Parathyroid adenoma (tissue), 2 donors: ENCODE results near the gene KIF13A.

ENCODE experiments used
- H2AFZ ChIP-seq: fragments of 300-600 bp; sonication (generic); one replicate; pipeline ENCODE4 v1.7.0; 2017; ENCODE audit warnings: antibody characterized with exemption, mild to moderate bottlenecking
- H3K27ac ChIP-seq: fragments of 300-600 bp; sonication (generic); one replicate; pipeline ENCODE4 v1.7.0; 2017
- H3K27me3 ChIP-seq: fragments of 300-600 bp; sonication (generic); one replicate; pipeline ENCODE4 v1.7.0; 2017; ENCODE audit warnings: low read length; ENCODE audit not compliant: control insufficient read depth, insufficient read depth
- H3K36me3 ChIP-seq: fragments of 300-600 bp; sonication (generic); one replicate; pipeline ENCODE4 v1.7.0; 2017; ENCODE audit warnings: low read length; ENCODE audit not compliant: control insufficient read depth, insufficient read depth
- H3K4me1 ChIP-seq: fragments of 300-600 bp; sonication (generic); one replicate; pipeline ENCODE4 v1.7.0; 2017; ENCODE audit warnings: control low read depth
- H3K4me2 ChIP-seq: fragments of 300-600 bp; sonication (generic); one replicate; pipeline ENCODE4 v1.7.0; 2017; ENCODE audit warnings: low read length
- H3K4me3 ChIP-seq: fragments of 300-600 bp; sonication (generic); one replicate; pipeline ENCODE4 v1.7.0; 2017; ENCODE audit warnings: low read depth, low read length
- H3K79me2 ChIP-seq: fragments of 300-600 bp; sonication (generic); one replicate; pipeline ENCODE4 v1.7.0; 2017; ENCODE audit warnings: control low read depth
- H3K9ac ChIP-seq: fragments of 300-600 bp; sonication (generic); one replicate; pipeline ENCODE4 v1.7.0; 2017; ENCODE audit warnings: mild to moderate bottlenecking
- H3K9me3 ChIP-seq: fragments of 300-600 bp; sonication (generic); one replicate; pipeline ENCODE4 v1.7.0; 2017; ENCODE audit warnings: low read length; ENCODE audit not compliant: control insufficient read depth
- TF ChIP-seq, protein P1 (sequence below): fragments of 300-600 bp; sonication (generic); IDR thresholded peaks from one replicate; pipeline ENCODE4 v1.7.0; 2017; ENCODE audit warnings: antibody characterized with exemption, mild to moderate bottlenecking
- donor health status: primary hyperparathyroidism.

Gene KIF13A

DNA sequence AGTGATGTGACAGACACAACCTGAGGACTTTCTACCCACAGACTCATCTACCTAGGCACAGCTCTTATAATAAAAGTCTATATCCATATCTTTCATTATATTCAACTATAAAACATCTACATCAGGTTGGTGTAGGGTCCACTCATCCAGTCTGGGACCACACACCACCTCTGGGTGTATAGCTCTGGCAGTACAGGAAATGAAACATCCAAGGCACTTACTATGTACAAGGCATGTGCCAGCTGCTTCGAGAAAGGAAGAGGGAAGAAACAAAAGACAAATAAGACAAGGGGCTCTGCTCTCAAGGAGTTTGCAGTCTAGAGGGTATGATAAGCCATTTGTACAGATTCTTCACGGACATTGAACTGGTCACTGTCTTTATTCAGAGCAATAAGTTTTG, 18.6 kb downstream of the KIF13A start:
- H3K27me3 ChIP-seq = no peaks in the 10 kb centered on the region
- no peaks in the 10 kb centered on the region for H3K9me3 ChIP-seq
- no peak overlapping the region for H2AFZ ChIP-seq
- TF ChIP-seq, protein P1, sequence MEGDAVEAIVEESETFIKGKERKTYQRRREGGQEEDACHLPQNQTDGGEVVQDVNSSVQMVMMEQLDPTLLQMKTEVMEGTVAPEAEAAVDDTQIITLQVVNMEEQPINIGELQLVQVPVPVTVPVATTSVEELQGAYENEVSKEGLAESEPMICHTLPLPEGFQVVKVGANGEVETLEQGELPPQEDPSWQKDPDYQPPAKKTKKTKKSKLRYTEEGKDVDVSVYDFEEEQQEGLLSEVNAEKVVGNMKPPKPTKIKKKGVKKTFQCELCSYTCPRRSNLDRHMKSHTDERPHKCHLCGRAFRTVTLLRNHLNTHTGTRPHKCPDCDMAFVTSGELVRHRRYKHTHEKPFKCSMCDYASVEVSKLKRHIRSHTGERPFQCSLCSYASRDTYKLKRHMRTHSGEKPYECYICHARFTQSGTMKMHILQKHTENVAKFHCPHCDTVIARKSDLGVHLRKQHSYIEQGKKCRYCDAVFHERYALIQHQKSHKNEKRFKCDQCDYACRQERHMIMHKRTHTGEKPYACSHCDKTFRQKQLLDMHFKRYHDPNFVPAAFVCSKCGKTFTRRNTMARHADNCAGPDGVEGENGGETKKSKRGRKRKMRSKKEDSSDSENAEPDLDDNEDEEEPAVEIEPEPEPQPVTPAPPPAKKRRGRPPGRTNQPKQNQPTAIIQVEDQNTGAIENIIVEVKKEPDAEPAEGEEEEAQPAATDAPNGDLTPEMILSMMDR = no peak
- H3K4me1 ChIP-seq = peaks cover 7% of the 10 kb centered on the region
- H3K4me3 ChIP-seq = no peak overlapping the region
- no peak overlapping the region for H3K4me2 ChIP-seq
- peaks cover 8% of the 10 kb centered on the region for H3K79me2 ChIP-seq
- H3K36me3 ChIP-seq = no peaks in the 10 kb centered on the region
- H3K9ac ChIP-seq = no peak overlapping the region
- no peak overlapping the region for H3K27ac ChIP-seq

DNA sequence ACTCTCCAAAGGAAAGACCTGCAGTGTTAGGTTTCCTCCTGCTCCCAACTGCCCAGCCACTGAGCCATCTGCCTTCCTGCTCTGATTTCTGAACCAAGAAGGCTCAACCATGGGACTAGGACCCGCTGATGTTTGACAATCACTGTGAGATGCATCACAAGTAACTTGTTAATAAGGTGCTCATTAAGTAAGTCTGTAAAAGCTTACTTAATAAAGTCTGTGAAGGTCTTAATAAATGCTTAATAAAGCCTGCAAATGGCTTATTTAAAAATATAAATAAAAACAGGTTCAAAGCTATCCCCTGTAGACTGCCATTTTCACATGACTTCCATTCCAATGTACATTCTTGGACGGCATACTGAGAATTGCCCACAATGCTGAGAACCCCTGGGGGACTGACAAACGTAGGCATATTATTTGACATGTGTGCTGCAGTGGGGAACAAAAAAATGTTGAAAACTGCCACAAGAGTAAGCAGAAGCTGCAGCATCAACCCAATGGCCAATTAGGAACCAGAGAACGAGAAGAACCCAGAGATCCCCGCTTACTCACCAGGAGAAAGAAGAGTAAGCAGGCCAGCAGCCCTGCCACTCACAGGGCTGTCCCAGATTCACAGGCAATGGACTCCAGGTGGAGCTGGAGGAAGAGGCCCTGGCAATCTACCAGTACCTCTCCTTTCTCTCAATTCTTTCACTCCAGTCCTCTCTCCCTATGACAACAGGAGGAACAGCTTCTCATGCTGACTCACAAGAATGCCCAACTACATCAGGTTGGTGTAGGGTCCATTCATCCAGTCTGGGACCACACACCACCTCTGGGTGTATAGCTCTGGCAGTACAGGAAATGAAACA, 19.5 kb downstream of the KIF13A start:
- peaks cover 7% of the 10 kb centered on the region for H3K4me1 ChIP-seq
- TF ChIP-seq, protein P1 = no peak
- no peak overlapping the region for H2AFZ ChIP-seq
- no peak overlapping the region for H3K4me2 ChIP-seq
- H3K79me2 ChIP-seq = peaks cover 16% of the 10 kb centered on the region
- H3K9me3 ChIP-seq = no peaks in the 10 kb centered on the region
- H3K27me3 ChIP-seq = no peaks in the 10 kb centered on the region
- no peaks in the 10 kb centered on the region for H3K36me3 ChIP-seq
- no peak overlapping the region for H3K4me3 ChIP-seq
- no peak overlapping the region for H3K9ac ChIP-seq
- H3K27ac ChIP-seq = no peak overlapping the region

DNA sequence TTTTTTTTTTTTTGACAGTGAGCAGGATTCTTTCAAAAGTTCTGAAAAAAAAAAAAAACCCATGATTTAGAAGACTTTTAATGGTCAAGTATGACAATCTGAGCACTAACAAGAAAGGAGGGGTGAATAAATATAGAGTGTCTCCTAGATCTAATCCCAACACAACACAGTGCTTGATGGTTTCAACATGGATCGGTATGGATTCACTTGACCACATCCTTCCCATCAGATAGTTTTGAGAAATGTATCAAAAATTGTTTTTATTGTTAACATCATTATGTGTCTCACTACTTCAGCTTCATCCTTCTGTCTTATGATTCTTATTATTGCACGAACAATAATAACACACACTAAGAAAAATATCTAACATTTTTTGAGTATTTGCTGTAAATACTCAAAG, 21.0 kb downstream of the KIF13A start:
- H3K4me2 ChIP-seq = no peak overlapping the region
- no peaks in the 10 kb centered on the region for H3K36me3 ChIP-seq
- no peak overlapping the region for H2AFZ ChIP-seq
- peaks cover under 1% of the 10 kb centered on the region for H3K4me1 ChIP-seq
- H3K27me3 ChIP-seq = no peaks in the 10 kb centered on the region
- H3K27ac ChIP-seq = no peak overlapping the region
- H3K4me3 ChIP-seq = no peak overlapping the region
- H3K9ac ChIP-seq = no peak overlapping the region
- H3K79me2 ChIP-seq = peaks cover 21% of the 10 kb centered on the region
- no peaks in the 10 kb centered on the region for H3K9me3 ChIP-seq
- TF ChIP-seq, protein P1 = no peak

DNA sequence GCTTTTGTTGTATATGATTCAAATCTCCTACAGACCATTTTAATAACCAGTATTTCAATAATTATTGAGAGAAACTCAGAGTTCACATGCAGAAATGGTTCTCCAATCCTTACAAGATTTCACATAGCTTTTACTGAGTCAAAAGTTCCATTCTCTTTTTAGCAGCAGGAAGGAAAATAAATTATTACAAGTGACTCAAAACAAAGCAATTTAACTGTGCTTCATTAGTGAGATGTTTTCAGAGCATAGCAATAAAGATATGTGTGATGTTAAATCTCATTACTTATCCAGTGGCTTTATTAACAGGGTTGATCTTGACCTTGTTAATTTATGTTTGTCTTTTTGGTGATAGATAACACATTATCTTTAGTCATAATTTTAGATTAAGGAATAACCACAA, 22.0 kb downstream of the KIF13A start:
- Histone ChIP-seq H3K9ac (no peak overlapping the region), H2AFZ (no peak overlapping the region), H3K36me3 (no peaks in the 10 kb centered on the region), H3K27ac (no peak overlapping the region), H3K4me1 (no peaks in the 10 kb centered on the region), H3K79me2 (peaks cover 17% of the 10 kb centered on the region), H3K27me3 (no peaks in the 10 kb centered on the region), H3K9me3 (no peaks in the 10 kb centered on the region), H3K4me3 (no peak overlapping the region), H3K4me2 (no peak overlapping the region)
- TF ChIP-seq, protein P1 = no peak

DNA sequence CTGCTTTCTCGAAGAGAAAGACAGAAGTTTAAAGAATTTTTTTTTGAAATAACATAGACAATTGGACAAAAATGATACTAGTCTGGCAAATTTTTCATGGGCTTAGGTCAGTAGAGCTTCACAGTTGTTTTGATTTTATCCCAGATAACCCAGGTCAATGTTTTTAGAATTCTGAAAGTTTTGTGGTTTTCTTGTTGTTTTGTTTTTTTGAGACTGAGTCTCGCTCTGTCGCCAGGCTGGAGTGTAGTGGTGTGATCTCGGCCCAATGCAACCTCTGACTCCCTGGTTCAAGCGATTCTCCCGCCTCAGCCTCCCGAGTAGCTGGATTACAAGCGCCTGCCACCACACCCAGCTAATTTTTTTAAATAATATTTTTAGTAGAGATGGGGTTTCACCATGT, 22.8 kb downstream of the KIF13A start:
- H3K36me3 ChIP-seq = no peaks in the 10 kb centered on the region
- no peak overlapping the region for H2AFZ ChIP-seq
- no peak overlapping the region for H3K27ac ChIP-seq
- H3K4me1 ChIP-seq = no peaks in the 10 kb centered on the region
- H3K9me3 ChIP-seq = no peaks in the 10 kb centered on the region
- TF ChIP-seq, protein P1 = no peak
- H3K79me2 ChIP-seq = peaks cover 17% of the 10 kb centered on the region
- no peak overlapping the region for H3K9ac ChIP-seq
- H3K27me3 ChIP-seq = no peaks in the 10 kb centered on the region
- no peak overlapping the region for H3K4me3 ChIP-seq
- no peak overlapping the region for H3K4me2 ChIP-seq
